GM18505 (cell line): ENCODE results near the gene TMPRSS4.

ENCODE experiments used
- ATAC-seq: cut with Tn5 transposase; IDR thresholded peaks from one replicate; pipeline ENCODE4 v1.9.1; 2021; ENCODE audit not compliant: unreplicated experiment
- POLR2A ChIP-seq: IDR thresholded peaks from 4 replicates; pipeline ENCODE4 v1.6.1; 2011; ENCODE audit warnings: borderline replicate concordance; ENCODE audit not compliant: insufficient read depth, insufficient read length; ENCODE audit errors: extremely low read depth

The TMPRSS4 gene

GRCh38 chr11:118112711-118113430, 36.0 kb downstream of the TMPRSS4 start:
- no peak for ATAC-seq
- TF ChIP-seq POLR2A: no peak

- ATAC-seq: no peak
- TF ChIP-seq POLR2A: no peak
Measured at GRCh38 chr11:118114266-118114665, 37.4 kb downstream of the TMPRSS4 start.

- ATAC-seq: no peak
- TF ChIP-seq POLR2A: no peak
Measured at GRCh38 chr11:118115048-118115447, 38.2 kb downstream of the TMPRSS4 start.

- ATAC-seq: no peak
- TF ChIP-seq POLR2A: no peak
Measured at GRCh38 chr11:118117790-118118601, 41.1 kb downstream of the TMPRSS4 start.

GRCh38 chr11:118120793-118121192, 43.9 kb downstream of the TMPRSS4 start:
- TF ChIP-seq POLR2A: no peak
- ATAC-seq: no peak

GRCh38 chr11:118124929-118125535, 48.2 kb downstream of the TMPRSS4 start:
- no peak for TF ChIP-seq POLR2A
- ATAC-seq: no peak

- TF ChIP-seq POLR2A: peak; percentile 45
- ATAC-seq: no peak
Measured at GRCh38 chr11:118126082-118126838, 49.4 kb downstream of the TMPRSS4 start.

GRCh38 chr11:118128310-118128709, 51.4 kb downstream of the TMPRSS4 start:
- TF ChIP-seq POLR2A: no peak
- no peak for ATAC-seq

GRCh38 chr11:118128721-118129470, 52.0 kb downstream of the TMPRSS4 start:
- ATAC-seq: no peak
- no peak for TF ChIP-seq POLR2A

- no peak for ATAC-seq
- no peak for TF ChIP-seq POLR2A
Measured at GRCh38 chr11:118129471-118130172, 52.7 kb downstream of the TMPRSS4 start.

GRCh38 chr11:118132385-118133151, 55.7 kb downstream of the TMPRSS4 start:
- ATAC-seq: no peak
- TF ChIP-seq POLR2A: no peak
